HepG2 (cell line): ENCODE measurements around the gene NT5DC1. TPM values are rescaled to one million over a fixed set of nuclear protein-coding genes. Genes with fewer than 3 reads are reported as not detected.
A peak's percentile ranks its signal among the peaks of the same experiment; 100 is the strongest.

Experiments
- AKAP8 ChIP-seq: sonication (generic); formaldehyde crosslinking; IDR thresholded peaks from 2 replicates; pipeline ENCODE4 v1.5.1; 2020; ENCODE audit warnings: mild to moderate bottlenecking, missing genetic modification reagents
- ATF5 ChIP-seq: sonication (generic); formaldehyde crosslinking; IDR thresholded peaks from 2 replicates; pipeline ENCODE4 v1.4.0; 2020; ENCODE audit warnings: mild to moderate bottlenecking, low read depth, missing genetic modification reagents
- CCAR2 ChIP-seq: fragments of 200-400 bp; formaldehyde crosslinking; optimal IDR thresholded peaks from 2 replicates; pipeline ENCODE3; 2018; ENCODE audit warnings: low read depth, mild to moderate bottlenecking, low read length, moderate library complexity
- CEBPB ChIP-seq: IDR thresholded peaks from 2 replicates; pipeline ENCODE4 v1.6.1; 2011; ENCODE audit warnings: low read depth, low read length, improper control_type of control experiment, borderline replicate concordance
- CREB1 ChIP-seq, 2 experiments: fragments of 450-650 bp in 1 of 2; IDR thresholded peaks; 2 replicates each; pipeline ENCODE4 v1.6.1; 2016 to 2017; ENCODE audit warnings: control low read depth in 1 of 2, mild to moderate bottlenecking in 1 of 2, missing compliant biosample characterization in 1 of 2, missing genetic modification characterization in 1 of 2
- FIP1L1 ChIP-seq: fragments of 200-400 bp; formaldehyde crosslinking; IDR thresholded peaks from 2 replicates; pipeline ENCODE4 v1.6.1; 2018; ENCODE audit warnings: low read depth, mild to moderate bottlenecking, low read length, moderate library complexity, borderline replicate concordance; ENCODE audit not compliant: insufficient read depth
- FOXK2 ChIP-seq: fragments of 450-650 bp; IDR thresholded peaks from 2 replicates; pipeline ENCODE4 v1.6.1; 2016
- GABPB1 ChIP-seq: IDR thresholded peaks from 2 replicates; pipeline ENCODE4 v1.6.1; 2016; ENCODE audit warnings: mild to moderate bottlenecking, missing genetic modification reagents, moderate library complexity, missing compliant biosample characterization
- HCFC1 ChIP-seq: fragments of 150-350 bp; IDR thresholded peaks from 2 replicates; pipeline ENCODE4 v1.6.1; 2014; ENCODE audit warnings: low read depth, low read length
- HOXA3 ChIP-seq: sonication (generic); formaldehyde crosslinking; IDR thresholded peaks from 2 replicates; pipeline ENCODE4 v1.5.0; 2020; ENCODE audit warnings: missing genetic modification reagents
- KAT7 ChIP-seq: IDR thresholded peaks from 2 replicates; pipeline ENCODE4 v1.6.1; 2018; ENCODE audit warnings: borderline replicate concordance, missing compliant biosample characterization
- NCOR1 ChIP-seq: fragments of 200-600 bp; sonication (generic); IDR thresholded peaks from 2 replicates; pipeline ENCODE4 v1.7.0; 2017; ENCODE audit warnings: antibody characterized with exemption, low read length, borderline replicate concordance
- NFKB2 ChIP-seq: sonication (generic); formaldehyde crosslinking; IDR thresholded peaks from 2 replicates; pipeline ENCODE4 v1.4.0; 2020; ENCODE audit warnings: missing genetic modification reagents, borderline replicate concordance
- NR2F2 ChIP-seq: IDR thresholded peaks from 2 replicates; pipeline ENCODE4 v1.6.1; 2012; ENCODE audit warnings: low read depth, inconsistent platforms, borderline replicate concordance
- NR2F6 ChIP-seq, 2 experiments: IDR thresholded peaks; 2 replicates each; pipeline ENCODE4 v1.6.1; 2016; ENCODE audit warnings: antibody characterized with exemption in 1 of 2, mild to moderate bottlenecking in 1 of 2
- NRL ChIP-seq: sonication (generic); formaldehyde crosslinking; IDR thresholded peaks from 2 replicates; pipeline ENCODE4 v1.5.0; 2020; ENCODE audit warnings: missing genetic modification reagents, mild to moderate bottlenecking, moderate library complexity, borderline replicate concordance
- RFXAP ChIP-seq: sonication (generic); formaldehyde crosslinking; IDR thresholded peaks from 2 replicates; pipeline ENCODE4 v1.4.0; 2020; ENCODE audit warnings: missing genetic modification reagents, borderline replicate concordance
- RXRA ChIP-seq: sonication (generic); formaldehyde crosslinking; IDR thresholded peaks from 2 replicates; pipeline ENCODE4 v1.5.1; 2020; ENCODE audit warnings: missing genetic modification reagents
- SP1 ChIP-seq, 2 experiments: fragments of 450-650 bp in 1 of 2; sonication (generic) in 1 of 2; formaldehyde crosslinking in 1 of 2; IDR thresholded peaks; 2 replicates each; pipeline versions ENCODE4 v1.4.0 to v1.6.1; 2016 to 2020; ENCODE audit warnings: missing genetic modification reagents in 1 of 2
- TRIM24 ChIP-seq: sonication (generic); formaldehyde crosslinking; IDR thresholded peaks from 2 replicates; pipeline ENCODE4 v1.8.0; 2022; ENCODE audit warnings: mild to moderate bottlenecking, missing genetic modification reagents
- XRCC5 ChIP-seq: fragments of 200-400 bp; formaldehyde crosslinking; optimal IDR thresholded peaks from 2 replicates; pipeline ENCODE3; 2017; ENCODE audit warnings: mild to moderate bottlenecking, low read length
- ZFX ChIP-seq: sonication (generic); formaldehyde crosslinking; IDR thresholded peaks from 2 replicates; pipeline ENCODE4 v1.4.0; 2020; ENCODE audit warnings: mild to moderate bottlenecking, low read depth, missing genetic modification reagents, moderate library complexity
- ZNF180 ChIP-seq: sonication (generic); formaldehyde crosslinking; IDR thresholded peaks from 2 replicates; pipeline ENCODE4 v1.4.0; 2020; ENCODE audit warnings: low read depth, missing genetic modification reagents, borderline replicate concordance
- ZNF276 ChIP-seq: sonication (generic); formaldehyde crosslinking; IDR thresholded peaks from 2 replicates; pipeline ENCODE4 v1.4.0; 2020; ENCODE audit warnings: mild to moderate bottlenecking, low read depth, missing genetic modification reagents
- ZNF619 ChIP-seq: sonication (generic); formaldehyde crosslinking; IDR thresholded peaks from 2 replicates; pipeline ENCODE4 v1.4.0; 2020; ENCODE audit warnings: mild to moderate bottlenecking, missing genetic modification reagents
- ZNF672 ChIP-seq: sonication (generic); formaldehyde crosslinking; IDR thresholded peaks from 2 replicates; pipeline ENCODE4 v1.8.1; 2022; ENCODE audit warnings: missing genetic modification reagents
- ZNF704 ChIP-seq: sonication (generic); formaldehyde crosslinking; IDR thresholded peaks from 2 replicates; pipeline ENCODE4 v1.8.1; 2023; ENCODE audit warnings: mild to moderate bottlenecking, inconsistent platforms, moderate library complexity, missing genetic modification reagents, borderline replicate concordance
- polyA plus RNA-seq, 8 experiments: library from polyadenylated mRNA; depleted of rRNA in 3 of 8; stranded (reverse) in 7 of 8; unstranded in 1 of 8; fragments of >200 nt; fragmentation: Illumina TruSeq in 4 of 8; extraction: Trizol in 4 of 8; gene quantifications; 2 replicates each; pipeline versions ENCODE4 v1.2.1 to v1.2.3, GENCODE V29; 2011 to 2016; ENCODE audit warnings: low read depth in 4 of 8, missing spikeins in 1 of 8, mixed read lengths in 1 of 8; ENCODE audit not compliant: insufficient read depth in 1 of 8
- total RNA-seq, 5 experiments: library from RNA; depleted of rRNA; stranded (reverse); fragments of >200 nt; fragmentation: Illumina TruSeq; extraction: Trizol; gene quantifications; 2 replicates each; pipeline ENCODE4 v1.2.3, GENCODE V29; 2016; ENCODE audit warnings: low read depth in 1 of 5

NT5DC1 gene
- total and polyA plus RNA-seq, 2 of the 13 experiments (the other 11 are each of a cell fraction or from before 2014, with no cell fraction given): 27.0 to 56.1 TPM

GRCh38 chr6:116105247-116105646 is 4.6 kb downstream of the NT5DC1 start (continued):
- TF ChIP-seq FOXK2 (no peak), ZNF704 (CRISPR knock-in tag) (no peak), ZNF619 (CRISPR knock-in tag) (no peak), NR2F2 (no peak), CCAR2 (no peak), NRL (CRISPR knock-in tag) (no peak), NR2F6 (IDR thresholded peaks at IDR 0.05) (0 out of 2 replicates have a peak, but pooled peaks have one; percentile 31), NR2F6 (CRISPR knock-in tag; IDR thresholded peaks at IDR 0.05) (peak; percentile 38; the same call in 1 of the 2 replicates), AKAP8 (CRISPR knock-in tag) (no peak), NFKB2 (CRISPR knock-in tag) (no peak), NCOR1 (no peak), ZNF180 (CRISPR knock-in tag) (no peak), HCFC1 (no peak), RFXAP (CRISPR knock-in tag) (no peak), ZFX (CRISPR knock-in tag) (no peak), HOXA3 (CRISPR knock-in tag) (peak; percentile 12; the same call in 1 of the 2 replicates), TRIM24 (no peak), ZNF672 (CRISPR knock-in tag) (no peak), KAT7 (CRISPR knock-in tag) (no peak), SP1 (IDR thresholded peaks at IDR 0.05) (no peak), SP1 (CRISPR knock-in tag; IDR thresholded peaks at IDR 0.05) (no peak), RXRA (no peak; the same call in 1 of the 2 replicates), GABPB1 (CRISPR knock-in tag) (no peak), ZNF276 (no peak), XRCC5 (peak; percentile 53), ATF5 (CRISPR knock-in tag) (no peak), CEBPB (peak; percentile 8; the same call in 1 of the 2 replicates), FIP1L1 (no peak), CREB1 (IDR thresholded peaks at IDR 0.05) (no peak), CREB1 (CRISPR knock-in tag; IDR thresholded peaks at IDR 0.05) (peak; percentile 45; the same call in 1 of the 2 replicates)
